ENCODE data around the gene VCAM1. TPM values are rescaled to one million over a fixed set of nuclear protein-coding genes. Genes with fewer than 3 reads are reported as not detected.

Gene VCAM1
- total and polyA plus RNA-seq, 2 experiments from 2014 or later = not detected

DNA sequence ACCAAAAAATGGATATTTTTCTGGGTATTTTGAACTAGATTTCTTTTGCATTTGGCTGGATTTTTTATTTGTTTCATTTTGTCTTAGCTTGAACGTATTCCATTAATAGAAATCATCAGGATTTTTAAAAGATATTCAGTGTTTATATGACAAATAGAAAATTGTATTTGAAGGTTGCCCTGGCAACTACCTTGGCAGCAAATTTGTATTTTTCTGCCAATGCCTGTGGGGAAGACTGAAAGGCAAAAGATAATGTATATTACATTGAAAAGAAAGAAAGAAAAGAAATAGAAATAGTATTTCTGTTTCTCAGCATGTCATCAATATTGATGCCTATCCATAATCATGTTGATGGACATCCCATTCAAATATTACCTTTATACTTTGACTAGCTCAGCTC lies 16.8 kb downstream of the VCAM1 start (continued):
- TF ChIP-seq, protein P1, sequence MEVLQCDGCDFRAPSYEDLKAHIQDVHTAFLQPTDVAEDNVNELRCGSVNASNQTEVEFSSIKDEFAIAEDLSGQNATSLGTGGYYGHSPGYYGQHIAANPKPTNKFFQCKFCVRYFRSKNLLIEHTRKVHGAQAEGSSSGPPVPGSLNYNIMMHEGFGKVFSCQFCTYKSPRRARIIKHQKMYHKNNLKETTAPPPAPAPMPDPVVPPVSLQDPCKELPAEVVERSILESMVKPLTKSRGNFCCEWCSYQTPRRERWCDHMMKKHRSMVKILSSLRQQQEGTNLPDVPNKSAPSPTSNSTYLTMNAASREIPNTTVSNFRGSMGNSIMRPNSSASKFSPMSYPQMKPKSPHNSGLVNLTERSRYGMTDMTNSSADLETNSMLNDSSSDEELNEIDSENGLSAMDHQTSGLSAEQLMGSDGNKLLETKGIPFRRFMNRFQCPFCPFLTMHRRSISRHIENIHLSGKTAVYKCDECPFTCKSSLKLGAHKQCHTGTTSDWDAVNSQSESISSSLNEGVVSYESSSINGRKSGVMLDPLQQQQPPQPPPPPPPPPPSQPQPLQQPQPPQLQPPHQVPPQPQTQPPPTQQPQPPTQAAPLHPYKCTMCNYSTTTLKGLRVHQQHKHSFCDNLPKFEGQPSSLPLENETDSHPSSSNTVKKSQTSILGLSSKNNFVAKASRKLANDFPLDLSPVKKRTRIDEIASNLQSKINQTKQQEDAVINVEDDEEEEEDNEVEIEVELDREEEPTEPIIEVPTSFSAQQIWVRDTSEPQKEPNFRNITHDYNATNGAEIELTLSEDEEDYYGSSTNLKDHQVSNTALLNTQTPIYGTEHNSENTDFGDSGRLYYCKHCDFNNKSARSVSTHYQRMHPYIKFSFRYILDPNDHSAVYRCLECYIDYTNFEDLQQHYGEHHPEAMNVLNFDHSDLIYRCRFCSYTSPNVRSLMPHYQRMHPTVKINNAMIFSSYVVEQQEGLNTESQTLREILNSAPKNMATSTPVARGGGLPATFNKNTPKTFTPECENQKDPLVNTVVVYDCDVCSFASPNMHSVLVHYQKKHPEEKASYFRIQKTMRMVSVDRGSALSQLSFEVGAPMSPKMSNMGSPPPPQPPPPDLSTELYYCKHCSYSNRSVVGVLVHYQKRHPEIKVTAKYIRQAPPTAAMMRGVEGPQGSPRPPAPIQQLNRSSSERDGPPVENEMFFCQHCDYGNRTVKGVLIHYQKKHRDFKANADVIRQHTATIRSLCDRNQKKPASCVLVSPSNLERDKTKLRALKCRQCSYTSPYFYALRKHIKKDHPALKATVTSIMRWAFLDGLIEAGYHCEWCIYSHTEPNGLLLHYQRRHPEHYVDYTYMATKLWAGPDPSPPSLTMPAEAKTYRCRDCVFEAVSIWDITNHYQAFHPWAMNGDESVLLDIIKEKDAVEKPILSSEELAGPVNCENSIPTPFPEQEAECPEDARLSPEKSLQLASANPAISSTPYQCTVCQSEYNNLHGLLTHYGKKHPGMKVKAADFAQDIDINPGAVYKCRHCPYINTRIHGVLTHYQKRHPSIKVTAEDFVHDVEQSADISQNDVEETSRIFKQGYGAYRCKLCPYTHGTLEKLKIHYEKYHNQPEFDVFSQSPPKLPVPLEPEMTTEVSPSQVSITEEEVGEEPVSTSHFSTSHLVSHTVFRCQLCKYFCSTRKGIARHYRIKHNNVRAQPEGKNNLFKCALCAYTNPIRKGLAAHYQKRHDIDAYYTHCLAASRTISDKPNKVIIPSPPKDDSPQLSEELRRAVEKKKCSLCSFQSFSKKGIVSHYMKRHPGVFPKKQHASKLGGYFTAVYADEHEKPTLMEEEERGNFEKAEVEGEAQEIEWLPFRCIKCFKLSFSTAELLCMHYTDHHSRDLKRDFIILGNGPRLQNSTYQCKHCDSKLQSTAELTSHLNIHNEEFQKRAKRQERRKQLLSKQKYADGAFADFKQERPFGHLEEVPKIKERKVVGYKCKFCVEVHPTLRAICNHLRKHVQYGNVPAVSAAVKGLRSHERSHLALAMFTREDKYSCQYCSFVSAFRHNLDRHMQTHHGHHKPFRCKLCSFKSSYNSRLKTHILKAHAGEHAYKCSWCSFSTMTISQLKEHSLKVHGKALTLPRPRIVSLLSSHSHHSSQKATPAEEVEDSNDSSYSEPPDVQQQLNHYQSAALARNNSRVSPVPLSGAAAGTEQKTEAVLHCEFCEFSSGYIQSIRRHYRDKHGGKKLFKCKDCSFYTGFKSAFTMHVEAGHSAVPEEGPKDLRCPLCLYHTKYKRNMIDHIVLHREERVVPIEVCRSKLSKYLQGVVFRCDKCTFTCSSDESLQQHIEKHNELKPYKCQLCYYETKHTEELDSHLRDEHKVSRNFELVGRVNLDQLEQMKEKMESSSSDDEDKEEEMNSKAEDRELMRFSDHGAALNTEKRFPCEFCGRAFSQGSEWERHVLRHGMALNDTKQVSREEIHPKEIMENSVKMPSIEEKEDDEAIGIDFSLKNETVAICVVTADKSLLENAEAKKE (CRISPR knock-in tag; IDR thresholded peaks at IDR 0.05) = no peak
- TF ChIP-seq EZH2phosphoT487 (IDR thresholded peaks at IDR 0.05; ENCODE audit: unreplicated experiment) (no peak), ZNF114 (CRISPR knock-in tag; IDR thresholded peaks at IDR 0.05) (no peak), NANOG (IDR thresholded peaks at IDR 0.05; ENCODE audit: borderline replicate concordance) (no peak), POLR2AphosphoS5 (IDR thresholded peaks at IDR 0.05; ENCODE audit: low read depth) (no peak), EZH2 (IDR thresholded peaks at IDR 0.05; ENCODE audit: low read depth, unreplicated experiment) (no peak), ZNF331 (CRISPR knock-in tag; IDR thresholded peaks at IDR 0.05; ENCODE audit: low read depth) (no peak), CREB1 (CRISPR knock-in tag; IDR thresholded peaks at IDR 0.05; ENCODE audit: low read depth) (no peak)
- TF ChIP-seq, protein P2, sequence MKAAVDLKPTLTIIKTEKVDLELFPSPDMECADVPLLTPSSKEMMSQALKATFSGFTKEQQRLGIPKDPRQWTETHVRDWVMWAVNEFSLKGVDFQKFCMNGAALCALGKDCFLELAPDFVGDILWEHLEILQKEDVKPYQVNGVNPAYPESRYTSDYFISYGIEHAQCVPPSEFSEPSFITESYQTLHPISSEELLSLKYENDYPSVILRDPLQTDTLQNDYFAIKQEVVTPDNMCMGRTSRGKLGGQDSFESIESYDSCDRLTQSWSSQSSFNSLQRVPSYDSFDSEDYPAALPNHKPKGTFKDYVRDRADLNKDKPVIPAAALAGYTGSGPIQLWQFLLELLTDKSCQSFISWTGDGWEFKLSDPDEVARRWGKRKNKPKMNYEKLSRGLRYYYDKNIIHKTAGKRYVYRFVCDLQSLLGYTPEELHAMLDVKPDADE (IDR thresholded peaks at IDR 0.05) = no peak

DNA sequence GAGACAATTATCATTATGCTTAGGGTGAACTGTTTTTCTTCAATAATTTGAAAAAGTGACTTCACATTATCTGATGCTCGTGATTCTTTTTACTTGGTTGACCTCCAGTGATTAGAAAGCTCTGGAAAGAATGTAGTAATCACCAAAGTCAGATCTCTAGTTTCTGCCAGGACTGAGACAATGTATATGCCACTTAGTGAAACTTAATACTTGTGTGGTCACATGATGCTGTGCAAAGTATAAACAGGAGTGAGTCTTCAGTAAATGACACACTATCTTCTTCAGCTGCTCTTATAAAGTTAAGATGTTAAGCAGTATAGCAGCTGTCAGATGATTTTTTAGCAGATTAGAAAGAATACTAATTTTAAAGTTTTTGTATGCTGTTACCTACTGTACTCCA lies 17.2 kb downstream of the VCAM1 start:
- no peaks in the 10 kb centered on the region; the same call in 2 of the 3 replicates for H3K4me1 Mint-ChIP-seq
- no peaks in the 10 kb centered on the region for H3K79me2 ChIP-seq (replicated peaks; ENCODE audit: insufficient read depth)
- no peaks in the 10 kb centered on the region for H3K4me1 ChIP-seq (ENCODE audit: insufficient read depth)
- H3F3A ChIP-seq (replicated peaks; ENCODE audit: low read depth) = no peaks in the 10 kb centered on the region
- no peak overlapping the region for H3K4me3 ChIP-seq
- H3K9me2 ChIP-seq (ENCODE audit: insufficient read depth) = 0 out of 2 replicates have a peak, but pooled peaks cover 2% of the 10 kb centered on the region
- H4K20me1 ChIP-seq (replicated peaks; ENCODE audit: insufficient read depth) = no peaks in the 10 kb centered on the region
- no peak for ATAC-seq
- no peaks in the 10 kb centered on the region for H3K36me3 Mint-ChIP-seq (ENCODE audit: low read depth)
- H3K9me3 Mint-ChIP-seq = no peaks in the 10 kb centered on the region
- no peak overlapping the region for H3K27ac ChIP-seq (ENCODE audit: low read depth)
- no peak overlapping the region for H3K4me3 Mint-ChIP-seq
- H3K27me3 ChIP-seq (ENCODE audit: insufficient read depth) = no peaks in the 10 kb centered on the region
- DNase-seq (ENCODE audit: low spot score) = no peak
- H3K36me3 ChIP-seq (ENCODE audit: insufficient read depth) = no peaks in the 10 kb centered on the region
- H2AFZ ChIP-seq = no peak overlapping the region
- H3K4me2 ChIP-seq = no peak overlapping the region
- H3K27me3 Mint-ChIP-seq (ENCODE audit: insufficient read depth, low read depth, poor library complexity) = no peaks in the 10 kb centered on the region
- H3K27ac Mint-ChIP-seq = no peak overlapping the region
- TF ChIP-seq ZNF331 (CRISPR knock-in tag; IDR thresholded peaks at IDR 0.05; ENCODE audit: low read depth) (no peak), CREB1 (CRISPR knock-in tag; IDR thresholded peaks at IDR 0.05; ENCODE audit: low read depth) (no peak), ZNF114 (CRISPR knock-in tag; IDR thresholded peaks at IDR 0.05) (no peak), EZH2phosphoT487 (IDR thresholded peaks at IDR 0.05; ENCODE audit: unreplicated experiment) (no peak), EZH2 (IDR thresholded peaks at IDR 0.05; ENCODE audit: low read depth, unreplicated experiment) (no peak), CTCF (conservative IDR thresholded peaks at IDR 0.05; ENCODE audit: low read depth in 2 of 2) (no peak), NANOG (IDR thresholded peaks at IDR 0.05; ENCODE audit: borderline replicate concordance) (no peak), STAT1 (IDR thresholded peaks at IDR 0.05; ENCODE audit: unreplicated experiment) (no peak)
